HG03439 (cell line): ENCODE data around the gene BUB1B.

ENCODE experiments used
- ATAC-seq: cut with Tn5 transposase; IDR thresholded peaks from one replicate; pipeline ENCODE4 v1.9.1; 2021; ENCODE audit warnings: mild to moderate bottlenecking, moderate library complexity; ENCODE audit not compliant: unreplicated experiment

The BUB1B gene

GRCh38 chr15:40252438-40253166 lies 91.7 kb downstream of the BUB1B start:
- ATAC-seq: no peak

DNA sequence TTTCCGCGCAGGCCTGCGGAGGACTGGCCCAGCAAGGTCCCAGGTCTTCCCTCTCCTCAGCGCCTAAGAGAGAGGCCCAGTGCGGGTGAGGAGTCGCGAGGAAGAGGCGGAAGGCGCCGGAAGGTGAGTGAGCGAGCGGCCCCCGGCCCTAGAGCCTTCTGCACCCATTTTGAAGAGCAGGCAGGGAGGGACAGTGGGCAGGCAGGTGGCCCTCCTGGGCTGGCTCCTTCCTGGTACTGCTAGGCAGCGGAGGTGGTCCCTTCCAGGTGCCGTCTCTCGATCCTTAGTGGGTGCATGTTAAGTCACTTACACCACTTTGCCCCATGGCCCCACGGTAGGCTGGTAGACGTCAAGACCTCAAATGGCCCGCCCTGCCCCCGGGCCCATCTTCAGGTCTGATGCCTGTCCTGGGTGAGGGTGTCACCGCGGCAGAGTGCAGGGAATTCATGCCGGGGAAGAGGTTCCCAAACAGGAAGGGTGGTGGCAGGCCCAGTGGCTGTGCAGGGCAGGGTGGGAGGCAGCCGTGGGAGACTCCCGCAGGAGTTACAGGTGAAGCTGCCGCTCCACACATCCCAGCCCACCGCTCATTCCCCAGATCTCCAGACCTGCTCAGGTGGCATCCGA lies 92.4 kb downstream of the BUB1B start:
- no peak for ATAC-seq

GRCh38 chr15:40254452-40254851 lies 93.6 kb downstream of the BUB1B start:
- ATAC-seq: no peak

DNA sequence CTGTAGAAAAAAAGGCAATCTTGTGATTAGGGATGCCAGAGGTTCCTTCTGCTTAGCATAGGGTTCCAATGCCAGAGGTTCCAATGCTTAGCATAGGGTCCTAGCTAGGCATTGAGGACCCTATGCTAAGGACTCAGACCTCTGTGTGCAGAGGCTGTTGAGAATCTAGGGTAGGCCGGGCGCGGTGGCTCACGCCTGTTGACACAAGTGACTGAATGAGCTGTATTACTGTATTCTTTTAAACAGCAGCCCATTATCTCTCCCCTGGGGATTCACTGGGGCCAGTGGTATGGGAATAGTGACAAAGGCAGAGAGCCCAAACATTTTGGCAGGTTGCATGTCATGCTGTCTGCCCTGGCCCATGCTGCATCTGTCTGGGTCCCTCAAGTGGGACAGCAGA lies 94.2 kb downstream of the BUB1B start:
- ATAC-seq: no peak

- ATAC-seq: no peak
Measured at GRCh38 chr15:40256638-40257235, 95.9 kb downstream of the BUB1B start.

- ATAC-seq: no peak
Measured at GRCh38 chr15:40257656-40258450, 97.0 kb downstream of the BUB1B start.

DNA sequence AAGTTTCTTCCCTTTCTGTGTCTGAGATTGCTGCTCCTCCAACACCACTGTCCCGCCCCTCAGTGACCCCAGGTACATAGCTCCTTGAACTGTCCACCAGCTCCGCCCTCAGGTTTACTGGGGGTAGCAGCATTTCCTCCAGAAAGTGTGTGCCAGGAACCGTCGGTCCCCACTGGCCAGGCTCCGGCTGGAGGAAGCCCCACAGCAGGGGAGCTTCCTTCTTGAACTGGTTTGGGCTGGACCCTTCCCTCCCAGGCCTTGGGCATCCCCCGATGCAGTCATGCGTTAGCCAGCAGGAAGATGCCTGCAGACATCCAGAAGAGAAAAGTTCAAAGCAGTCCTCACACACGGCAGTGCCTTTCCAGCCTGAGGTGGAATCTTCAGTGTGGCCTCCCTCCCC lies 97.7 kb downstream of the BUB1B start:
- ATAC-seq: no peak

- no peak for ATAC-seq
Measured at GRCh38 chr15:40259021-40259420, 98.2 kb downstream of the BUB1B start.

GRCh38 chr15:40263024-40263754 lies 102.3 kb downstream of the BUB1B start:
- ATAC-seq: no peak

DNA sequence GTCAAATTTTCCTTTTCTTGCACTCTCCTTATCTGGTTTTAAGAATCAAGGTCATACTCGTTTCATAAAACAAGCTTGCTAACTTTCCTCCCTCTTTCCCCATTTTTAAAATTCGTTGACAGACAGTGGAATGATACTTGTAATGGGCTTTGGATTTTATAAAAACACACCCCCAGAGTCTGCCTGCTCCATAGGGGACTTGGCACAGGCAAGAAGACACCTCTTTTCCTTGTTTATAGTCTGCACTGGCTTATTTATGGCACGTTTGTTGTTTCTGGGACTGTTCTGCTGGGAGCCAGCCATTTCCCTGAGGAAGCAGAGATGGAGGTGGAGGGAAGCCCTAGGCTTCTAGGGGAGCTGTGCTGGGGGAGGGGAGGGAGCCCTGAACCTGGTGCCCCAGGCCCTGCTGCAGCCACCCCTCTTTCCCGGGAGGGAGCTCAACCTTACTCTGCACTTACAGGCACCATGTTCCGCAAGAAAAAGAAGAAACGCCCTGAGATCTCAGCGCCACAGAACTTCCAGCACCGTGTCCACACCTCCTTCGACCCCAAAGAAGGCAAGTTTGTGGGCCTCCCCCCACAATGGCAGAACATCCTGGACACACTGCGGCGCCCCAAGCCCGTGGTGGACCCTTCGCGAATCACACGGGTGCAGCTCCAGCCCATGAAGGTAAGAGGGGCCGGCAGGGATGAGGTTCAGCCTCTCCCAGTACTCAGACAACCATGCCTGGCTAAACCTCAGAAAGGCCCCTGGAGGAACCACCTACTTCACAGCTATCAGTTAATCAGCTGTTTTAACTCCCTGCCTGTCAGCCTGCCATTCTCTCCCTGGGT lies 103.7 kb downstream of the BUB1B start:
- no peak for ATAC-seq

DNA sequence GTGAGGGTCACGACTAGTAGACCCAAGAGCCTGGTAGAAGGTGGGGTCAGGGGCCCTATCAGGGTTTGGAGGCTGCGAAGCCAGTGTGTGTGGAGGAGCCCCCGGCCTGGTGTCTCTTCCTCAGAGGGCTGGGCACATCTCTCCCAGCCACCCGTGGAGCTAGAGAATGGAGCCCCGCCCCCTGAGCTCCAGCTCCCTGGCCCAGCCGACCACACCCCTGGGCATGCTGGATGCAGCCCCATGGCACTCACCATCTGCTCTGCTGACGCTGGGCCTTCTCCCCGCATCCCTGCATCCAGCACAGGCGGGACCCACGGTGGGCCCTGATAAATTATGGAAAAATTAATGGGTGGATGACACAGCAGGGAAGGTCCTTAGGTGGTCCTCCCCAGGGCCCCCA lies 104.5 kb downstream of the BUB1B start:
- ATAC-seq: no peak

- no peak for ATAC-seq
Measured at GRCh38 chr15:40265875-40266274, 105.0 kb downstream of the BUB1B start.

GRCh38 chr15:40266828-40267304 lies 106.0 kb downstream of the BUB1B start:
- ATAC-seq: no peak

GRCh38 chr15:40267670-40268069 lies 106.8 kb downstream of the BUB1B start:
- ATAC-seq: no peak

DNA sequence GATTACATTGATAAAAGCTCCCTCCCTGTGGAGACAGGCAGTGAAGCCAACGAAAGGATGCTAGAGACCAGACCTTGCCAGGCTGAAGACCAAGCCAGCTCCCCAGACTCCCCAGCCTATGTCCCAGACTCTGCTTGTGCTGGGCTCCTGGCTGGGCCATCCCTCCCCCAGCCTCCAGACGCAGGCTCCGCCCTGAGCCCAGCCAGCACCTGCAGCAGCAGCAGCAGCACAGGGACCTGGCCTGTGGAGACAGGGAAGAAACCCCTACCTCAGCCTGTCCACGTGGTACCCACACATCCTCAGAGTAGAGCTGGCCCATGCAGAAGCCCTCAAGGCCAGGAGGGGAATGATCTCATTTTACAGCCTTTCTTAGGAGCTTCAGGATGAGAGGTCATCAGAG lies 108.7 kb downstream of the BUB1B start:
- no peak for ATAC-seq

GRCh38 chr15:40270246-40270995 lies 109.6 kb downstream of the BUB1B start:
- no peak for ATAC-seq
